HPDE6-E6E7 (cell line): ENCODE data around the gene ACCSL.

Experiments
- DNase-seq: peaks from one replicate; pipeline ENCODE4 v3.0.0; 2011; ENCODE audit warnings: missing footprints; ENCODE audit errors: extremely low spot score

ACCSL gene

DNA sequence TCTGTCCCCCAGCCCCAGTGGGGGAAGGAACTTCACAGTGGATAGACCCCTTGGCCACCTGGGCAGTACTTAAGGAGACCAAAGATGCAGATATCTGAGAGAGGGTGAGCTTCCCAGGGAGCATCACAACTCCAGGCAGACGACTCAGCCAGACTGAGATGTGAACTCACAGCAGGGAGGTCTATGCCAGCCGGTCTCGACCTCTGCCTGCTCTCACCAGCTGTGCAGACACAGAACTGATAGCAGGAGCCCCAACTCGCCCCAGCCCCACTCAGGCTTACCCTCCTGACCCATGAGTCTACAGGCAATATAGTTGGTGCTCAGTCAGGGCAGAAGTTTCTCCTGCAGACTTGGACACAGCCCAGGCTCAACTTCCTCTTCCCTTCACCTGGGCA is 29.7 kb upstream of the ACCSL start:
- DNase-seq: no peak

DNA sequence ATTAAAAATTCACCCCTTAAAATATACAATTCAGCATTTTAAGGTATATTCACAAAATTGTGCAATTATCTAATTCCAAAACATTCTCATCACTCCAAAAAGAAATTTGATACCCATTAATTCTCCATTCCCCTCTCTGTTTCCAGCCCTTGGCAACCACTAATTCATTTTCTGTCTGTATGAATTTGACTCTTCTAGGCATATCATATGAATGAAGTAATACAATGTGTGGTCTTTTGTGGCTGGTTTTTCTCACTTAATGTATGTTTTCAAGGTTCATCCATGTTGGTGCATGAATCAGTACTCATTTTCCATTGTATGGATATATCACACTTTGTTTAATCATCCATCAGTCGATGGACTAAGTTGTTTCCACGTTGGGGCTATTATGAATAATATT is 29.0 kb upstream of the ACCSL start:
- no peak for DNase-seq

DNA sequence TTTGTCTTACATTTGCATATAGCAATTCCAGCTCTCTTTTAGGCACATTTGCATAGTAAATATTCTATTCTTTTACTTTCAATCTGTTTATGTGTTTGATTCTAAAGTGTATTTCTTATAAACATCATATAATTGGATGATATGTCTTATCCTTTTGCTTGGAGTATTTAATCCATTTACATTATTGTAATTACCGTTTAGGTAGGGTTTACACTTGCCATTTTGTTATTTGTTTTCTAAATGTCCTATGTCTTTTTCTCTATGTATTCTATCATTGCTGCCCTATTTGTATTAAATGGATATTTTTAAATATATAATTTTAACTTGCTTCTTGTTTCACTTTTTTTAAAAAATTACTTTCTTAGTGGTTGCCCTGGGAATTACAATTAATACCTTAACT is 22.8 kb upstream of the ACCSL start:
- DNase-seq: no peak

DNA sequence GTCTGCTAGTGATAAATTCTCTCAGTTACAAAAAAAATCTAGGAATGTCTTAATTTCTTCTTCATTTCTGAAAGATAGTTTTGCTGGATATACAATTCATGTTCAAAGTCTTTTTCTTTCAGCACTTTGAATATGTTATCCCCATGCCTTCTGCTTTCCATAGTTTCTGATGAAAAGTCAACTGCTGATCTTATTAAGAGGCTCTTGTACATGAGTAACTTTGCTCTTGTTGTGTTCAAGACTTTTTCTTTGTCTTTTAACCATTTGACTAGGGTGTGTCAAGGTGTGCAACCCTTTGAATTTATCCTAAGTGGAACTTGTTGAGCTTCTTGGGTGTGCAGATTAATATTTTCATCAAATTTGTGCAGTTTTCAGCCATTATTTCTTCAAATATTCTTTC is 22.1 kb upstream of the ACCSL start:
- no peak for DNase-seq

DNA sequence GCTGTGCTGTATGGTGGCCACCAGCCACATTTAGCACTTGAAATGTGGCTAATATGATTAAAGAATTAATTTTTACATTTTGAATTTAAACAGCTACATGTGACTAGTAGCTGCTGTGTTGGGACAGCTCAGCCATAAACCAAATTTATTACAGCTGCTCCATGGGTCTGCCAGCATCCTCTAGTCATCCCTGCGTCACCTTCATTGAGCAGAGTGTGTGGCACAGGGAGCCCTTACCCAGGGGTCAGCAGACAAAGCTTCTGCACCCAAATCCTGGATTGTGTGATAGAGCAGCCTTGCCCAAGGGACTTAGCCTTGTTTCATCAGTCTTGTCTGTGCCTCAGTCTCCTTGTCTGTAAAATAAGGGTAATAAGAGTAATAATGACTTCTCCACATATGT is 19.4 kb upstream of the ACCSL start:
- DNase-seq: no peak

DNA sequence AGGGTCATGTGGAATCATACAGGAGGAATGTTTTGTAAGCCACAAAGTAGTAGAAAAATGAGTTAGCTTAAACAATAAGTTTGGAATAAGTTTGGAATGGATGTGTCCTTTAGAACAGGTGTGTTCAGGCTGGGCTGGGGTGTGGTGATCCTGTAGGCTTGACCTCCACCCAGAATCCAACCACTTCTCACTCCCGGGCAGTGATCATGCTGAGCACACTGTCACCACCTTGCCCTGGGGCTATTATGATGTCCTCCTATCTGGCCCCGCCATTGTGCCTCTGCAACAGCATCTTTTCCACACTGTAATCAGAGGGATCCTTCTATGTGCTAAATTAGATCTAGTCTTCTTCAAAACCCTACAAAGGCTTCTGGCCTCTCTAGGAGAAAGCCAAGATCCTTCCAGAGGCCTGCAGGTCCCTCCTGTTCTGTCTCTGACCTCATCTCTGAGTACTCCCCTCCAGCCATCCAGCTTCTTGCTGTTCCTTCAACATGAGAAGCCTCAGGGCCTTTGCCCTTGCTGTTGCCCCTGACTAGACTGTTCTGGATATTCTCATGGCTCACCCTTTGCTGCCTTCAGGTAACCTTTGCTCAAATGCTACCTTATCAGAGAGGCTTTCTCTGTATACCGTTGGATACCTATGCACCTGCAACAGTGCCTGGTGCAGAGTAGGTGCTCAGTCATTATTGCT is 18.8 kb upstream of the ACCSL start:
- no peak for DNase-seq

DNA sequence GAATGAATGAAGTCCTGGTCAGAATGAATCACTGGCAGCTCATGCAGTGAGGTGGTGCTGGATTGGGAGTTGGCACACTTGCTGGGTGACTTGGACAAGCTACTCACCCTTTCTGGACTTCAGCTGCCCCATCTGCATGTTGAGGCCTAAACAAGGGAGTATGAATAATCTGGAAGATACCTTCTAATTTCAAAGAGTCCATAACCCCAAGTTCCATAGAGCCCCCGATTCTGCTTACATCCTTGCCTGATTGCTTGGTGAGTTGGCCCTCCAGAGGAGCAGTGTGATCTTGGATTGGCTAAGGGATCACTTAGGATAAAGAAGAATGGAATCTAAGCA is 18.3 kb upstream of the ACCSL start:
- DNase-seq: no peak

DNA sequence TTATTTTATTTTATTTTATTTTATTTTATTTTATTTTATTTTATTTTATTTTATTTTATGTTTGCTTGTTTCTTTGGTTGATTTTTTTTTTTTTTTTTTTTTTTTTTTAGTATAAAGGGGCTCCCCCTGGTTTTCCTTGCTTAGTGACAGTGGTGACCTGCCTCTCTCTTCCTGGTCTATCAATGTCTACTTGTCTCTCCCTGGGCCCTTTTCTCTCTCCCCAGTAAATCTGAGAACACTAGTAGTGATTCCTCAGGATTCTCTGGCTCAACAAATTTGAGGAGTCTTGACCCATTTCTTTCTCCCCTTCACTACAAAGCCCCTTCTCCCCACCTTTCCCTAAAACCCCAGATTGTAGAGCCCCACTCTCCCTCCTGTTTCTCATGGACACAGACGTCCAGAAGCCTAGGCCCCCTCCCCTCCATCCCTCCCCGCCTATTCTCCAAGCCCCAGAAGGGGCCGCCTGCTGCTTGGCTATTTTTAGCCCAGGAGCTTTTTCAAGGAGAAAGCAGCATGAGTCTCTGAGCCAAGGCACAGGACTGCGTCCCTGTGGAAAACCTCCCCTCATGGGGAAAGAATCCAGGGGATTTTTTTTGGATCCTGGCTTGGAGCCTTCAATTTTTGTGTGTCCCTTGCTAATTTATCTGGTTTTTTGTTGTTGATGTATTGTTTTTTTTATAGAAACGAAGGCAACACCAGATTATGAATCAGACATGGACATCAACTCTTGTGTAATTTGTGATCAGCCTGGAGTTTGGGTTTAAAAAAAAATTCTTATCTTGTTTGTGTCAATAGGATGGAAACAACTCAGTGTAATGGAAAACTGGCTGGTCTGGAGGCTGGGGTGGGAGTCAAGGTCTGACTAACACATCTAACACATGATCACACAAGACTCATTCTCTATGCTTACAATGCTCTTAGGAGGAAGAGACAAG is 17.5 kb upstream of the ACCSL start:
- no peak for DNase-seq

DNA sequence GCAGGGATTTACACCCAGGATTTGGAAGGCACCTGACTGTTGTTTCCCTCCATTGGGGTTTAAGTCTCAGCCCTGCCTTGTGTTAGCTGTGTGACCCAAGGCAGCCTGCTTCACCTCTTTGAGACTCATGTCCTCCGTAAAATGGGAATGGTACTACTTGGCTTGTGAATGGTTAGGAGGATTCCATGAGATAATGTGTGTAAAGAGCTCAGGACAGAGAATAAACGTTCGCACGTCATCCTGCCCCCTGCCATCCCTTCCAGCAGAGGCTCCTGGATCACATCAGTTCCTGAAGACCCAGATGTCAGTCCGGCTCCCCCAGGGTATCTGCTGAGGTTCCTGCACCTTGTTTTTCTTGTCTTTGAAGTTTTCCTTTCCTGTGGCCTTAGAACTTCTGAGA is 16.8 kb upstream of the ACCSL start:
- no peak for DNase-seq

DNA sequence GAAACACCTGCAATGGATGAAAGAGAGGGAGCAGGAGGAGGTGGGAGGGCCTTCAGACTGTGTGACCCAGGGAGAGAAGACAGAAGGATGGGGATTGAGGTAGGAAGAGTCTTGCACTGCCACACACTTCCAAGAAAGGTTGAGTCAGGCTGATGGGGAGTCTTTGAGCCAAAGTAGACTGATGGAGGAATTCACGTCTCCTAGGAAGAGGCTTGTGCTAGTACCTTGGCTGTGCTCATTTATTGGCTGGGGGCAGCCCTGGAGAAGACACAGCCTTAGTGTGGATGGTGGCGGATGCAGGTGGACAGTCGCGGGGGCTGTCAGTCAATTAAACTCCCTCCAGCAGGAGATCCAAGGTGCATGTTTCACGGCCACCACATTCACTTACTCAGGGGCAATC is 16.2 kb upstream of the ACCSL start:
- DNase-seq: no peak

DNA sequence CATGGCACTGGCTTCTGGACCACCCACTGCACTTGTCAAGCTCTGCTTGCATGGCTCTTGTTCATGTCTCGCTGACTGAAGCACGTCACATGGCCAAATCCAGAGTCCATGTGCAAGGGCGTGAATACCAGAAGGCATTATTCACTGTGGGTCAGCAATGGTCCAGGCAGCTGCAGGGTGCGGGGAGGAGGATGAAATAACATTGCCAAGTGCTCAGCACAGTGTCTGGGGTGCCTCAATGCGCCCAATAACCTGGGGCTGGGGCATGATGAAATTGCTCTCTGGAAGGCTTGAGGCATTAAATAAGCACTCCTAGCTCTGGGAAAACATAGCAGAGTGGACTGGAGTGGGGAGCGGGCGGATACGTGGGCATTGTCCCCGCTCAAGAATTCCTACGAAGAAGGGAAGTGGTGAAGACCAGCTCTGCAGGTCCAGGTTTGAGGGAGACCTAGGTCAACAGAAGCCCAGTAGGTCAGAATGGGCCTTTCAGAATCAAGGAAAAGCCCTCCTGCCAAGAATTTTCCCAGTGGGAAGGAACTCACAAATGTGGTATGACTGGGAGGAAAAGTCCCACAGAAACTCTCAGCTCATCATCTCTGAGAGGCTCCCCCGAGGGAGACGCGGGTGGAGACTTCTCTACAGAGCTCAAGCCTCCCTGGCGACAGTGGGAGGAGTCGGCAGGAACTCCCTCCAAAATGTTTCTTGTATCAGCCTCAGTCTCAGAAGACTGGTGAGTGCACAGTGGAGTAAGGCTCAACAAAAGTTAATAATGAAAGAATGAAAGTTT is 15.3 kb upstream of the ACCSL start:
- DNase-seq: no peak

DNA sequence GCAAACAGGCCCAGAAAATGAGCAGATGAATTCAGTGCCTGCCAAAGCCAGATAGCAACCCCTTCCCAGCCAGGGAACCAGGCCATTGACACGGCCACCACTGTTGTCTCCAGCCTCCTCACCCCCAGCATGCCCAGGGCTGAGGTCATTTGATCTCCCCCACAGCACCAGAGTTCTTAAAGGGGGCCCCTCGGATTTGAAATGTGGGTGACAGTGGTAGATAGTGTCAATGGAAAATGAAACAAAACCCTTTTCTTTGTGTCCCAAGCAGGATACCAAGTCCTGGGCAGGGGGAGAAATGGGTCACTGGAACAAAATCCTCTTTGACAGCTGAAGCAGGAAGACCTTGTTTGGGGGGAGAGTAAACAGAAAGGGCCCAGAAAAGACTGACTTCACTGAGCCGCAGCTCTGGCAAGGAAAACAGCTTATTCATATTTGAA is 14.3 kb upstream of the ACCSL start:
- DNase-seq: no peak

DNA sequence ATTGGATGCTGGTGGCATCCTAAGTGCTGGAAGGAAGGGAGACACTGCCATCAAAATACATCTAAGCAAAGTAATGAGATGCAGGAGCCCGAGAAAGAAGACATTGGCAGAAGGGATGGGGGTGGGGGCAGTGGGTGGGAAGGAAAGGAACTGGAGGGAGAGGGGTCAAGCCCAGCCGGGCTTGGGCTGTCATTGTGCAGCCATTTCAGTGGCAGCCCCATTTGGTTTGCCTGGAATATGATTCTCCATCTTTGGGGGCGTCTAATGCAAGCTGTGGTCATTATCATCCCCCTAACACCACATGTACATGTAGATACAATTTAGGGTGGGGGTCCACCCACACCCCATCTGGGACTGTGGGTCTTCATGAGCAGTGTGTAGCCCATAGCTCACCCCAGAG is 13.9 kb upstream of the ACCSL start:
- DNase-seq: no peak

DNA sequence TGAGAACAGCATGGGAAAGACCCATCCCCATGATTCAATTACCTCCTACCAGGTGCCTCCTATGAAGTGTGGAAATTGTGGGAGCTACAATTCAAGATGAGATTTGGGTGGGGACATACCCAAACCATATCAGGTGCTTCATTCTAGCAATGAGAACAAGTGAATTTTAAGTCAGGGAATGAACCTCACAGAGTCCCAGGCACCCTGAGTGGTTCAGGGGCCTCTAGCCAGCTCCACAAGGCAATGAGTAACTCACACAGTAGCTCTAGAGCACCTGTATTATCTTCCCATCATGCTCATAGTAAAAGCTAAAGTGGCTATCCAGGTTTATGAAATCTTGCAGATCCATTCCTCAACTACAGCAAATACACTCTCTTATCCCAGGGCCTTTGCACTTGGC is 13.1 kb upstream of the ACCSL start:
- no peak for DNase-seq

DNA sequence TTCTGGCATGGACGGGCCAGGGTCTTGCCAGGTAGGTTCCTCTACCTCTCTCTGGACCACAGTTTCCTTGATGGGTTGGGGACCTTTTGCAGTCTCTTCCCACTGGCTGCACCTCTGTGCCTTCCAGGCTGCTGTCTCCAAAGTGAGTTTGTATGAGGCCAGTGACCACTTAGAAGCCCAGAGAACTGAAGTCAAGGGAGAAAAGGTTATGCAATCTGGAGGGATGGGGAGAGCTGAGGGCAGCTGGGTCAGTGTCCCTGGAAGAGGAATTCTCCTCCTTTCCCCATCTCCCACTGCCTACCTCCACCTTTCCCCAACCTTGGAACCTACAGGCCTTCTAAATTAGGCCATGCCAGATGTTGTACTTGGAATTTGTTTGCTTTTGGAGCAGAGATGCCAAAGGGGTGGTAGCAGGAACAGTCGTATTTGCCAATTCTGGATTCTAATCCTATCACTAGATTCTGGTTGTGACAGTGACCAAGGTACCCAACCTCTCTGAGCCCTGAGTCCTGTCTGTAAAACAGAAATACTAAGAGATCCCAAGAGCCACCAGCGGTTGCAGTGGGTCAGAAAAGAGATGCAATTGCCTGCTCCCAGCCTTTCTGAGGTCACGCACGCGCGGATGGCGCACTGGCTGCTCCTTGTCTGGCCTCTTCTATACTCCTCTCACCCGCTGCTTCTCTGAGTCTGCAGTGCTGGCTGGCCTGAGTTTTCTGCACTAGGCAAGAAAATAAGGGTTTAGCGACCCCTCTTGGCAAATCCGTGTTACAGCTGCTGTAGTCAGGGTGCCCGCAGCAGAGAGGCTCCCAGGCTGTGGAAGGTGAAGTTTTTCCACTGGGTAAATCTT is 10.7 kb upstream of the ACCSL start:
- DNase-seq: peak; percentile 60

DNA sequence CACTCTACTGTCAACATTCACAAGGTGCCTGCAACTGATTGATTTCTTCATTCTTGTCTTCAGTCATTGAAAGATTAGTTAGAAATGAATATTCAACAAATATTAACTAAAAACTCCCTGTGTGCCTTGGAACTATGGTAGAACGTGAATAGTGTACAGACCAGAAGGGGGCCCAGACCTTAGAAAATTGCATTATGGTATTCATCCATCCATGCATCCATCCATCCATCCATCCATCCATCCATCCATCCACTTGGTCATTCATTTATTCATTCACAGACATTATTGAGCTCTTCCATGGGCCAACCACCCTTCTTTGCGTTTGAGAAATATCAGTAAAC is 10.2 kb upstream of the ACCSL start:
- no peak for DNase-seq

DNA sequence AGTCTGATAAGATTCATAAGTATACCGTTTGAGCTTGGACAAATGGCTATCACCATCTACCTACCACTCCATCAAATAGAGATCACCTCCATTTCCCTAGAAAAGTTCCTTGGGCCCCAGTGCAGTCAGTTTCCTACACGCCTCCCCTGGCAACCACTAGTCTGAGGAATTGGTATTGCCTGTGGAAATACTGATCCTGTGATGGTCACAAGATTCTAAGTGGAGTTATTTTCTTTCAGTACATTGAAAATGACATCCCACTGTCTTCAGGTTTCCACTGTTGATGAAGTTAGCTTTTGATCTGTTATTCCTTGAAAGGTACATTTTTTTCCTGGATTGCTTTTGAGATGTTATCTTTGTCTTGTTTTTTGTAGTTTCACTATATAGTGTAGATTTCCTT is 4.6 kb upstream of the ACCSL start:
- DNase-seq: no peak

DNA sequence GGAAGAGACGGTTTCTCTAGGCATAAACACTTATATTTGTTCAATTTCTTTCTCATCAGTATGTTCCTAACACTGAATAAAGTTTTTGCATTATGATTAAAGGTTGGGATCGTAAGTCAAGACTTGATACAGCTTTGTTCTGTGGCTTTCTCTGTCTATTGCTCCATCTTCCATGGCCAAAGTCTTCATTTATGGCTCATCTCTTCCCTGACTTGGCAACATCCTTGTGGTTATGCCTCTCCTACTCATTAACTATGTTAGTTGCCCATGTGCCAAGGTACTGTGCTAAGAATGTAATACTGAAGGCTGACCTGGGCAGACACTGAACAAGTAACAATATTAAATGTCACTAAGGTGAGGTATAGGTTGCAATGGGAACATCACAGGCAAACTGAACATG is 1.6 kb upstream of the ACCSL start:
- DNase-seq: no peak

DNA sequence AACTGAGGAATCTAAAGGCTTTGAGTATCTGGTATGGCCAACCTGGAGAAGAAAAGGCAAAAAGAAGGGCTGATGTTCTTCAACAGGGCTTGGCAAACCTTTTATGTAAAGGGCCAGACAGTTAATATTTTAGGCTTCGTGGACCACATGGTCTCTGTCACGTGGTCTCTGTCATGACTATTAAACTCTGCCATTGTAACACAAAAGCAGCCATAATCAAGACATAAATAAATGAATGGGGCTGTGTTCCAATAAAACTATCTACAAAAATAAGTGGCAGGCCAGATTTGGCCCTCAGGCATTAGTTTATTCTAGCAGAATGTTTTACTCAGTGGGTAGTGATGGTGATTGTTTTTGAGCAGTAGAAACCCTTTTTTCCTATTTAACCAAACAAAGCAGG is 483 bp upstream of the ACCSL start:
- DNase-seq: no peak

DNA sequence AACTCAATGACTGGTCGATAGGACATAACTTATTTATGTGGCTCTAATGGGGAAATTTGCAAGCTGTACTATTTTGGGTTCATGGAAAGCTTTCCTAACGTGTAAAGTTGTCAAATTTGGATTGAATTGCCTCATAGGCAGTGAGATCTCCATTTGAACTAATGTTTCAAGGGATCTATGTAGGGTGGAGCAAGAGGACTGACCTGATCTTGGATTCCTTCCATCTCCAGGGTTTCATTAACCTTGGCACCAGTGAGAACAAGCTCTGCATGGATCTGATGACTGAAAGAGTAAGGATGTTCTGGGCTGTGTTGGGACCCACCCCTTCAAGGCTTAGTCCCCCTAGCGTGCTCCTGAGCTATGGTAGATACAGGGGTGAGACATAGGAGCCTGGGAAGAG is 2.1 kb downstream of the ACCSL start:
- no peak for DNase-seq

DNA sequence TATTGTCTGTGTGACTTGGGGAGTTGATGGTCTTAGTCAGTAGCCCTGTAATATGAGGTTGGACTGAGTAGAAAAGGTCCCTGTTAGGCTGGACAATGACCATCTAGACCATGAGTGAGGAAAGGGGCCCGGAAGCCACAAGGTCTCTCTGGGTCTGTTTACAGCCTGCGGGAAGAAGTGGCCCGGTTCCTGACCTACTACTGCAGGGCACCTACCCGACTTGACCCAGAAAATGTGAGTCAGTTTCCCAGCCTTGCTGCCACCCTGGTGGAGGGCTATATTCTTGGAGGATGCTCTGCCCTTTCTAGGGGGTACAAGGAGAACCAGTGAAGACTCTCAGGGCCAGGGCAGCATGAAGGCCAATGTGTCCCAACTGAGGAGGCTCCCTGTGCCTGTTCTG is 3.4 kb downstream of the ACCSL start:
- DNase-seq: no peak

DNA sequence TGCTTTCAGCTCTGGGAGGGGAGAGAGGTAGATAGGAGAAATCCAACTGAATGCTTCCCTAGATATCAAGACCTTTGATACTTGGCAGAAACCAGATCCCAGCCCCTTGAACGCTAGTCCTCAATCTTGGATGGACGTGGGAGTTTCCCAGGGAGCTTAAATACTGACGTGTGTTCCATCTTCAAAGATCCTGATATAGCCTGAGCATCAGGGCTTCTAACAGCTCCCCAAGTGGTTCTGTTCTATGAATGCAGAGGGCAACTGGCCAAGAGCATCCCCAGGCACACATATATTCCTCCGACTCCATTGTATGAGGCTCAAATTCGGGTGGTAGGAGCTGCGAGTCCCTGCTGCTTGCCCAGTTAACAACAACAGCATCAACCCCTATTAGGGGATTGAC is 9.6 kb downstream of the ACCSL start:
- DNase-seq: no peak
